DOHH2 (cell line): Measurements from ENCODE around the gene LGALS12.
"Not testable (repeated sequence)": the region's sequence is repeated elsewhere in the genome, so short reads cannot be mapped to it uniquely, and the experiment has no call there.

Source experiments
- EZH2phosphoT487 ChIP-seq: fragments of 200-600 bp; sonication (generic); IDR thresholded peaks from 2 replicates; pipeline ENCODE4 v1.6.1; 2017; ENCODE audit warnings: borderline replicate concordance, mild to moderate bottlenecking, antibody characterized with exemption, low read length, moderate library complexity, mixed read lengths
- TF ChIP-seq, protein P1 (sequence below): fragments of 200-600 bp; sonication (generic); IDR thresholded peaks from one replicate; pipeline ENCODE4 v1.5.1; 2014; ENCODE audit warnings: antibody characterized with exemption, mild to moderate bottlenecking, low read depth, low read length; ENCODE audit not compliant: poor library complexity, severe bottlenecking

DNA sequence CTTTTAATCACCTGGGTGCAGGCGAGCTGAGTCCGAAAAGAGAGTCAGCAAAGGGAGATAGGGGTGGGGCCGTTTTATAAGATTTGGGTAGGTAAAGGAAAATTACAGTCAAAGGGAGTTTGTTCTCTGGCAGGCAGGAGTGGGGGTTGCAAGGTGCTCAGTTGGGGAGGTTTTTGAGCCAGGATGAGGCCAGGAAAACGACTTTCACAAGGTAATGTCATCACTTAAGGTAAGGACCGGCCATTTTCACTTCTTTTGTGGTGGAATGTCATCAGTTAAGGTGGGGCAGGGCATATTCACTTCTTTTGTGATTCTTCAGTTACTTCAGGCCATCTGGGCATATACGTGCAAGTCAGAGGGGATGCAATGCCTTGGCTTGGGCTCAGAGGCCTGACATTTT is 23.5 kb downstream of the LGALS12 start:
- TF ChIP-seq, protein P1, sequence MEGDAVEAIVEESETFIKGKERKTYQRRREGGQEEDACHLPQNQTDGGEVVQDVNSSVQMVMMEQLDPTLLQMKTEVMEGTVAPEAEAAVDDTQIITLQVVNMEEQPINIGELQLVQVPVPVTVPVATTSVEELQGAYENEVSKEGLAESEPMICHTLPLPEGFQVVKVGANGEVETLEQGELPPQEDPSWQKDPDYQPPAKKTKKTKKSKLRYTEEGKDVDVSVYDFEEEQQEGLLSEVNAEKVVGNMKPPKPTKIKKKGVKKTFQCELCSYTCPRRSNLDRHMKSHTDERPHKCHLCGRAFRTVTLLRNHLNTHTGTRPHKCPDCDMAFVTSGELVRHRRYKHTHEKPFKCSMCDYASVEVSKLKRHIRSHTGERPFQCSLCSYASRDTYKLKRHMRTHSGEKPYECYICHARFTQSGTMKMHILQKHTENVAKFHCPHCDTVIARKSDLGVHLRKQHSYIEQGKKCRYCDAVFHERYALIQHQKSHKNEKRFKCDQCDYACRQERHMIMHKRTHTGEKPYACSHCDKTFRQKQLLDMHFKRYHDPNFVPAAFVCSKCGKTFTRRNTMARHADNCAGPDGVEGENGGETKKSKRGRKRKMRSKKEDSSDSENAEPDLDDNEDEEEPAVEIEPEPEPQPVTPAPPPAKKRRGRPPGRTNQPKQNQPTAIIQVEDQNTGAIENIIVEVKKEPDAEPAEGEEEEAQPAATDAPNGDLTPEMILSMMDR: not testable (repeated sequence)
- not testable (repeated sequence) for TF ChIP-seq EZH2phosphoT487
